SK-N-SH (cell line): Measurements from ENCODE around the gene FSIP2.

ENCODE experiments used
- FOXJ3 ChIP-seq: sonication (generic); formaldehyde crosslinking; IDR thresholded peaks from 2 replicates; pipeline ENCODE4 v1.5.1; 2020; ENCODE audit warnings: mild to moderate bottlenecking, missing genetic modification reagents
- TF ChIP-seq, protein P1 (sequence below): IDR thresholded peaks from 2 replicates; pipeline ENCODE4; 2012
- TF ChIP-seq, protein P2 (sequence below): fragments of 200-600 bp; sonication (generic); IDR thresholded peaks from 2 replicates; pipeline ENCODE4 v1.6.1; 2017; ENCODE audit warnings: antibody characterized with exemption, mild to moderate bottlenecking, moderate library complexity

DNA sequence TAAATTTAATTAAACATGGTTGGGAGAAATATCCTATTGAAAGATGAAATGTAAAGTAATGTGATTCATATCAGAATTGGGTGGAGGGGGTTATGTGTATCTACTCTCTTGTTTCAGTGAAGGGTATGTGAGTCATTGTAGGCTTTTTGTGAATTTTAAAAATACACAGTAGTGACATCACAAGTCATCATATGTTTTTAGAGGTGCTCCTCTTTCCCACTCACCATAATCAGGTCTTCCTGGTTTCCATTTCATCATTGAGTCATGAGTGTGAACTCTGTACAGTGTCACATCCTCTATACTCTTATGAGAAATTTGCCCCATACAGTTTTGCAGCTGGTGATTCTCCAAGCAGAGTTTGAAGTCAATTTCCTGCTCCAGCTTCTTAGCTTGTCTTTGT lies 18.8 kb downstream of the FSIP2 start:
- TF ChIP-seq, protein P1, sequence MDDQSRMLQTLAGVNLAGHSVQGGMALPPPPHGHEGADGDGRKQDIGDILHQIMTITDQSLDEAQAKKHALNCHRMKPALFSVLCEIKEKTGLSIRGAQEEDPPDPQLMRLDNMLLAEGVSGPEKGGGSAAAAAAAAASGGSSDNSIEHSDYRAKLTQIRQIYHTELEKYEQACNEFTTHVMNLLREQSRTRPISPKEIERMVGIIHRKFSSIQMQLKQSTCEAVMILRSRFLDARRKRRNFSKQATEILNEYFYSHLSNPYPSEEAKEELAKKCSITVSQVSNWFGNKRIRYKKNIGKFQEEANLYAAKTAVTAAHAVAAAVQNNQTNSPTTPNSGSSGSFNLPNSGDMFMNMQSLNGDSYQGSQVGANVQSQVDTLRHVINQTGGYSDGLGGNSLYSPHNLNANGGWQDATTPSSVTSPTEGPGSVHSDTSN = no peak
- TF ChIP-seq, protein P2, sequence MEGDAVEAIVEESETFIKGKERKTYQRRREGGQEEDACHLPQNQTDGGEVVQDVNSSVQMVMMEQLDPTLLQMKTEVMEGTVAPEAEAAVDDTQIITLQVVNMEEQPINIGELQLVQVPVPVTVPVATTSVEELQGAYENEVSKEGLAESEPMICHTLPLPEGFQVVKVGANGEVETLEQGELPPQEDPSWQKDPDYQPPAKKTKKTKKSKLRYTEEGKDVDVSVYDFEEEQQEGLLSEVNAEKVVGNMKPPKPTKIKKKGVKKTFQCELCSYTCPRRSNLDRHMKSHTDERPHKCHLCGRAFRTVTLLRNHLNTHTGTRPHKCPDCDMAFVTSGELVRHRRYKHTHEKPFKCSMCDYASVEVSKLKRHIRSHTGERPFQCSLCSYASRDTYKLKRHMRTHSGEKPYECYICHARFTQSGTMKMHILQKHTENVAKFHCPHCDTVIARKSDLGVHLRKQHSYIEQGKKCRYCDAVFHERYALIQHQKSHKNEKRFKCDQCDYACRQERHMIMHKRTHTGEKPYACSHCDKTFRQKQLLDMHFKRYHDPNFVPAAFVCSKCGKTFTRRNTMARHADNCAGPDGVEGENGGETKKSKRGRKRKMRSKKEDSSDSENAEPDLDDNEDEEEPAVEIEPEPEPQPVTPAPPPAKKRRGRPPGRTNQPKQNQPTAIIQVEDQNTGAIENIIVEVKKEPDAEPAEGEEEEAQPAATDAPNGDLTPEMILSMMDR = no peak
- no peak for TF ChIP-seq FOXJ3 (CRISPR knock-in tag)
